Panc1 (cell line): ENCODE measurements around the gene ARHGEF6.

ENCODE experiments used
- POLR2AphosphoS5 ChIP-seq: IDR thresholded peaks from 2 replicates; pipeline ENCODE4 v1.6.1; 2012; ENCODE audit warnings: mild to moderate bottlenecking, low read depth, low read length, moderate library complexity
- TCF7L2 ChIP-seq: IDR thresholded peaks from 2 replicates; pipeline ENCODE4 v1.6.1; 2011; ENCODE audit warnings: mild to moderate bottlenecking, low read depth, low read length, inconsistent platforms
- TF ChIP-seq, protein P1 (sequence below): fragments of 450-650 bp; IDR thresholded peaks from 2 replicates; pipeline ENCODE4 v1.5.1; 2017; ENCODE audit warnings: mild to moderate bottlenecking
- TF ChIP-seq, protein P2 (sequence below), 2 experiments: IDR thresholded peaks; 2 replicates each; pipeline ENCODE4 v1.6.1; 2011 to 2012; ENCODE audit warnings: low read depth in 2 of 2, control low read depth in 1 of 2, low read length in 1 of 2, mild to moderate bottlenecking in 1 of 2, moderate library complexity in 1 of 2; ENCODE audit not compliant: insufficient read depth in 1 of 2

DNA sequence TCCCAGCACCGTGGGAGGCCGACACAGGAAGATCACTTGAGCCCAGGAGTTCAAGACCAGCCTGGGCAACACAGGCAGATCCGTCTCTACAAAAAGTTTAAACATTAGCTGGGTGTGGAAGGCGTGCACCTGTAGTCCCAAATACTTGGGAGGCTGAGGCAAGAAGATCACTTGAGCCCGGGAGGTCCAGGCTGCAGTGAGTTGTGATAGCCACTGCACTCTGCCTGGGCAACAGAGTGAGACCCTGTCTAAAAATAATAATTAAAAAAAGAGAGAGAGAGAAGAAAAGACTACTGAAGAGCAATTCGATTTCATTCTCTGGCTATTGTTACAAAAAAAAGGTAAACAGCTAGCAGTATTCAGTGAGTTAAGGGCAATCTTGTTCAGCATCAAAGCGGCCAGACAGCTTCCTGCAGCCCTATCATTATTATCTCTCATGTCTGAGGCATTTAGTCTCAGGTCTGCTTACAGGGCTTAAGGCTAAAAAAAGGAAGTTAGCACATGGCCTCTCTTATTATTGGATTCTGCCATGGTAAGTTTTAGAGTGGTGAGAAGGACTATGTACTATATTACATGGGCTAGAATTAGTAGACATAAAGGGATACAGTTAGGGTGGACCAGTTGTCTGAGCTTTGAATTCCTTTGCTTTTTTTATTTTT, 37.9 kb downstream of the ARHGEF6 start:
- no peak for TF ChIP-seq POLR2AphosphoS5
- TF ChIP-seq, protein P1, sequence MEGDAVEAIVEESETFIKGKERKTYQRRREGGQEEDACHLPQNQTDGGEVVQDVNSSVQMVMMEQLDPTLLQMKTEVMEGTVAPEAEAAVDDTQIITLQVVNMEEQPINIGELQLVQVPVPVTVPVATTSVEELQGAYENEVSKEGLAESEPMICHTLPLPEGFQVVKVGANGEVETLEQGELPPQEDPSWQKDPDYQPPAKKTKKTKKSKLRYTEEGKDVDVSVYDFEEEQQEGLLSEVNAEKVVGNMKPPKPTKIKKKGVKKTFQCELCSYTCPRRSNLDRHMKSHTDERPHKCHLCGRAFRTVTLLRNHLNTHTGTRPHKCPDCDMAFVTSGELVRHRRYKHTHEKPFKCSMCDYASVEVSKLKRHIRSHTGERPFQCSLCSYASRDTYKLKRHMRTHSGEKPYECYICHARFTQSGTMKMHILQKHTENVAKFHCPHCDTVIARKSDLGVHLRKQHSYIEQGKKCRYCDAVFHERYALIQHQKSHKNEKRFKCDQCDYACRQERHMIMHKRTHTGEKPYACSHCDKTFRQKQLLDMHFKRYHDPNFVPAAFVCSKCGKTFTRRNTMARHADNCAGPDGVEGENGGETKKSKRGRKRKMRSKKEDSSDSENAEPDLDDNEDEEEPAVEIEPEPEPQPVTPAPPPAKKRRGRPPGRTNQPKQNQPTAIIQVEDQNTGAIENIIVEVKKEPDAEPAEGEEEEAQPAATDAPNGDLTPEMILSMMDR = no peak
- TF ChIP-seq TCF7L2 = no peak
- TF ChIP-seq, protein P2, sequence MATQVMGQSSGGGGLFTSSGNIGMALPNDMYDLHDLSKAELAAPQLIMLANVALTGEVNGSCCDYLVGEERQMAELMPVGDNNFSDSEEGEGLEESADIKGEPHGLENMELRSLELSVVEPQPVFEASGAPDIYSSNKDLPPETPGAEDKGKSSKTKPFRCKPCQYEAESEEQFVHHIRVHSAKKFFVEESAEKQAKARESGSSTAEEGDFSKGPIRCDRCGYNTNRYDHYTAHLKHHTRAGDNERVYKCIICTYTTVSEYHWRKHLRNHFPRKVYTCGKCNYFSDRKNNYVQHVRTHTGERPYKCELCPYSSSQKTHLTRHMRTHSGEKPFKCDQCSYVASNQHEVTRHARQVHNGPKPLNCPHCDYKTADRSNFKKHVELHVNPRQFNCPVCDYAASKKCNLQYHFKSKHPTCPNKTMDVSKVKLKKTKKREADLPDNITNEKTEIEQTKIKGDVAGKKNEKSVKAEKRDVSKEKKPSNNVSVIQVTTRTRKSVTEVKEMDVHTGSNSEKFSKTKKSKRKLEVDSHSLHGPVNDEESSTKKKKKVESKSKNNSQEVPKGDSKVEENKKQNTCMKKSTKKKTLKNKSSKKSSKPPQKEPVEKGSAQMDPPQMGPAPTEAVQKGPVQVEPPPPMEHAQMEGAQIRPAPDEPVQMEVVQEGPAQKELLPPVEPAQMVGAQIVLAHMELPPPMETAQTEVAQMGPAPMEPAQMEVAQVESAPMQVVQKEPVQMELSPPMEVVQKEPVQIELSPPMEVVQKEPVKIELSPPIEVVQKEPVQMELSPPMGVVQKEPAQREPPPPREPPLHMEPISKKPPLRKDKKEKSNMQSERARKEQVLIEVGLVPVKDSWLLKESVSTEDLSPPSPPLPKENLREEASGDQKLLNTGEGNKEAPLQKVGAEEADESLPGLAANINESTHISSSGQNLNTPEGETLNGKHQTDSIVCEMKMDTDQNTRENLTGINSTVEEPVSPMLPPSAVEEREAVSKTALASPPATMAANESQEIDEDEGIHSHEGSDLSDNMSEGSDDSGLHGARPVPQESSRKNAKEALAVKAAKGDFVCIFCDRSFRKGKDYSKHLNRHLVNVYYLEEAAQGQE (IDR thresholded peaks at IDR 0.05; ENCODE audit: insufficient read depth in 1 of 2, low read depth in 2 of 2, low read length in 1 of 2) = no peak
